Erythroblast (primary cell): ENCODE data around the gene CELA3A.

Experiments
- GATA1 ChIP-seq: IDR thresholded peaks from 2 replicates; pipeline ENCODE4 v1.6.1; 2011; ENCODE audit warnings: low read depth, mild to moderate bottlenecking, control low read depth, low read length, moderate library complexity
- POLR2A ChIP-seq: IDR thresholded peaks from 2 replicates; pipeline ENCODE4 v1.6.1; 2011; ENCODE audit warnings: mild to moderate bottlenecking, low read length

DNA sequence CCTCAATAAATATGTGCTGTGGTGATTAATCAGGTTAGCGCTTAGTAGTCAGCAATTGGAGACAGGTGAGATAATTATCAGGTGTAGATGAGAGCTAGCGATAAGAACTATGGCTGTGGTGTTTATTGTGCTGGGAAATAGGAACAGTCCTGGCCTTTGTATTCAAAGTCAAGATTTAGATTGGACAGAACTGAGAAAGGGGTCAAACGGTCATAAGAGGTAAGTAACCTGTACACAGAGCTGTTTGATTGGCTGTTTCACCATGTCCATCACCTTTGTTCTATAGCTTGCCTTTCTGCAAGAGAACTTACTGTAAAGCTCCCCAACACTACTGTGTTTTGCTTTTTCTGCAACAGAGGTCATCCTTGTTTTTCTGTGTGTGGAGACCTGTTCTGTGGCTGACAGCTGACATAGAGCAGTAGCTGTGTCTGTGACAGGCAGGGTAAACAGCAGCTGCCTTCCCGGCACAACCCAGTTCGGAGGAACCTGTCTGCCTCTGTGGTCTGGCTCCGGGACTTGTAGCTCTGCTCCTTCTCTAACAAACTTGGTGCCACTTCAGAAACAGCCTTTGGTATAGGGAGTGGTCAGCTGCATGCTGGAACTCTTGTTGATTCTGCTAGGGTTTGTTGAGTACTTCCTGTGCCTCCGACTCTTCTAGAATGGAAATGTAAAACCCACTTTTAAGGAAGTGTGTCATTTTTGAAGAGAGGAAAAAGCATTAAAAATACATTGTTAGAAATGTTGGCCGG is 29.9 kb downstream of the CELA3A start:
- TF ChIP-seq POLR2A: peak; percentile 18
- no peak for TF ChIP-seq GATA1
